Smooth muscle cell (in vitro differentiated cells): ENCODE data around the gene BBS7. TPM values are rescaled to one million over a fixed set of nuclear protein-coding genes. Genes with fewer than 3 reads are reported as not detected.

Source experiments
- DNase-seq: peaks from one replicate; lab custom pipeline; 2025; ENCODE audit not compliant: unreplicated experiment; lab: John Stamatoyannopoulos, UW
- H2AFZ ChIP-seq: fragments of 200-600 bp; sonication (generic); 2 replicates; pipeline ENCODE4 v1.6.0; 2016; ENCODE audit warnings: antibody characterized with exemption, low read depth, mild to moderate bottlenecking
- H3F3A ChIP-seq: fragments of 200-600 bp; sonication (generic); 2 replicates; pipeline ENCODE4 v1.6.0; 2017; ENCODE audit warnings: antibody characterized with exemption, low read depth
- H3K27ac ChIP-seq: fragments of 200-600 bp; sonication (generic); 2 replicates; pipeline ENCODE4 v1.5.1; 2016; ENCODE audit warnings: low read depth, mild to moderate bottlenecking
- H3K27me3 ChIP-seq: fragments of 200-600 bp; sonication (generic); 2 replicates; pipeline ENCODE4 v1.6.1; 2016; ENCODE audit warnings: low read depth, mild to moderate bottlenecking
- H3K36me3 ChIP-seq: fragments of 200-600 bp; sonication (generic); 2 replicates; pipeline ENCODE4 v1.5.1; 2016; ENCODE audit warnings: low read depth
- H3K4me1 ChIP-seq: fragments of 200-600 bp; sonication (generic); 2 replicates; pipeline ENCODE4 v1.5.1; 2016; ENCODE audit warnings: low read depth
- H3K4me2 ChIP-seq: fragments of 200-600 bp; sonication (generic); 2 replicates; pipeline ENCODE4 v1.6.0; 2016; ENCODE audit warnings: mild to moderate bottlenecking
- H3K4me3 ChIP-seq: fragments of 200-600 bp; sonication (generic); 2 replicates; pipeline ENCODE4 v1.5.1; 2016; ENCODE audit warnings: mild to moderate bottlenecking
- H3K79me2 ChIP-seq: fragments of 200-600 bp; sonication (generic); 2 replicates; pipeline ENCODE4 v1.6.0; 2016; ENCODE audit warnings: low read depth, mild to moderate bottlenecking
- H3K9ac ChIP-seq: fragments of 200-600 bp; sonication (generic); 2 replicates; pipeline ENCODE4 v1.6.0; 2016; ENCODE audit warnings: low read depth
- H3K9me3 ChIP-seq: fragments of 200-600 bp; sonication (generic); replicated peaks from 2 replicates; pipeline ENCODE4 v1.5.1; 2016; ENCODE audit warnings: low read depth
- H4K20me1 ChIP-seq: fragments of 200-600 bp; sonication (generic); 2 replicates; pipeline ENCODE4 v1.6.0; 2016; ENCODE audit warnings: low read depth
- WGBS: methylation state at CpG from one replicate; pipeline ENCODE4 v1.1.7; 2016; ENCODE audit warnings: low lambda C conversion rate; 5-methylcytosine and 5-hydroxymethylcytosine counted together
- polyA plus RNA-seq: library from polyadenylated mRNA; unstranded; fragments of >200 nt; fragmentation: Nextera tagmentation; extraction: Ambion mirVana; gene quantifications from 2 replicates; pipeline ENCODE4 v1.2.1, GENCODE V29; 2016
- total RNA-seq: library from RNA; depleted of rRNA; stranded (reverse); fragments of >200 nt; gene quantifications from 2 replicates; pipeline ENCODE4 v1.2.3, GENCODE V29; 2014
- TF ChIP-seq, protein P1 (sequence below): fragments of 200-600 bp; sonication (generic); IDR thresholded peaks from 2 replicates; pipeline ENCODE4 v1.5.1; 2017; ENCODE audit warnings: borderline replicate concordance, mild to moderate bottlenecking, antibody characterized with exemption; ENCODE audit not compliant: insufficient read depth, poor library complexity, severe bottlenecking

The BBS7 gene
- total and polyA plus RNA-seq, 2 experiments from 2014 or later, result 16.7 to 17.7 TPM

DNA sequence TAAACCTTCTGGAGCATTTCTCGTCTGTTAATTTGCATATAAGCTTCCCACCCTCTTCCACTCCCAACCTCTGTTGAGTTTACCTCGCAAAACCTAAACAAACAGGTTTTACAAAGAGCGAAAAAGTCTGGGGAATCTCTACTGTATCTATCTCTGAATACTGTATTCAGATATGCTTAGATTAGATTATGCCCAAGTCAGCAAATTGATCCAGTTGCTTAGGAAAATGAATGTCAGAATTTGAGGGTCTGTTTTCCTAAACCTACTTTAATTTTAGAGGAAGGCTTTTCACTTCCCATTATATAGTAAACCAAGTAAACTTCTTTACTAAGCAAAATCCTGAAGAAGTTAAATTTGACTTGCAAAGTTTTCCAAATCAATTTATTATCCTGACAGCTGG is 53.3 kb downstream of the BBS7 start:
- H3K9me3 ChIP-seq, result no peaks in the 10 kb centered on the region

DNA sequence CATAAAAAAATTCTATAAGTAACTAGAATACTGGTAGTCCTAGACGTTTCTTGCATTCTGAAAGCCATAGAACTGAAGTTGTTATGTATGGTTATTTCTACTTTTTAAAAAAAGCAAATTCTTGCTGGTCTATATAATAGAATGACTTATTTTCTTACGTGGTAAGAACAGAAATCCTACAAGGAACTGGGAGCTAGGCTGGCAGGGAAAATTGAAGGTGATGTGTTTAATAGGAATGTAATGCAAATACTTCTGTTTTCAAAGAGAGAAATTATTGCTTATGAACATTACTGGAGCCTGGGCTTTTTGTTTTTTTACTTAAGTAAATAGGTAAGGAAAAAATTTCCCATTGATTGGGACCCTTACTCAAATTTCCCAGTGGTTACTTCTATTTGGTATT is 55.5 kb downstream of the BBS7 start:
- Histone ChIP-seq H3K27me3 (no peaks in the 10 kb centered on the region), H3K4me3 (no peak overlapping the region), H4K20me1 (no peaks in the 10 kb centered on the region), H3K9ac (no peak overlapping the region), H3K36me3 (peaks cover 14% of the 10 kb centered on the region), H3K4me2 (no peak overlapping the region), H3K9me3 (no peaks in the 10 kb centered on the region), H3K4me1 (no peaks in the 10 kb centered on the region), H2AFZ (no peak overlapping the region), H3K27ac (no peak overlapping the region), H3F3A (no peaks in the 10 kb centered on the region), H3K79me2 (peaks cover 4% of the 10 kb centered on the region)
- 92% methylated on average over 2 of the region's 2 CpGs for WGBS
- no peak for DNase-seq
- TF ChIP-seq, protein P1, sequence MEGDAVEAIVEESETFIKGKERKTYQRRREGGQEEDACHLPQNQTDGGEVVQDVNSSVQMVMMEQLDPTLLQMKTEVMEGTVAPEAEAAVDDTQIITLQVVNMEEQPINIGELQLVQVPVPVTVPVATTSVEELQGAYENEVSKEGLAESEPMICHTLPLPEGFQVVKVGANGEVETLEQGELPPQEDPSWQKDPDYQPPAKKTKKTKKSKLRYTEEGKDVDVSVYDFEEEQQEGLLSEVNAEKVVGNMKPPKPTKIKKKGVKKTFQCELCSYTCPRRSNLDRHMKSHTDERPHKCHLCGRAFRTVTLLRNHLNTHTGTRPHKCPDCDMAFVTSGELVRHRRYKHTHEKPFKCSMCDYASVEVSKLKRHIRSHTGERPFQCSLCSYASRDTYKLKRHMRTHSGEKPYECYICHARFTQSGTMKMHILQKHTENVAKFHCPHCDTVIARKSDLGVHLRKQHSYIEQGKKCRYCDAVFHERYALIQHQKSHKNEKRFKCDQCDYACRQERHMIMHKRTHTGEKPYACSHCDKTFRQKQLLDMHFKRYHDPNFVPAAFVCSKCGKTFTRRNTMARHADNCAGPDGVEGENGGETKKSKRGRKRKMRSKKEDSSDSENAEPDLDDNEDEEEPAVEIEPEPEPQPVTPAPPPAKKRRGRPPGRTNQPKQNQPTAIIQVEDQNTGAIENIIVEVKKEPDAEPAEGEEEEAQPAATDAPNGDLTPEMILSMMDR, result no peak

More for the DNA sequence above, 53.3 kb downstream of the BBS7 start:
- Histone ChIP-seq H3K27me3 (no peaks in the 10 kb centered on the region), H3K4me2 (no peak overlapping the region), H3F3A (no peaks in the 10 kb centered on the region), H4K20me1 (no peaks in the 10 kb centered on the region), H3K27ac (no peak overlapping the region), H3K36me3 (peaks cover 2% of the 10 kb centered on the region), H3K4me1 (peaks cover 12% of the 10 kb centered on the region), H3K4me3 (no peak overlapping the region), H3K79me2 (peaks cover 18% of the 10 kb centered on the region), H3K9ac (no peak overlapping the region), H2AFZ (no peak overlapping the region)
- 89% methylated on average over 3 of the region's 3 CpGs for WGBS
- no peak for DNase-seq
- TF ChIP-seq, protein P1, result no peak

DNA sequence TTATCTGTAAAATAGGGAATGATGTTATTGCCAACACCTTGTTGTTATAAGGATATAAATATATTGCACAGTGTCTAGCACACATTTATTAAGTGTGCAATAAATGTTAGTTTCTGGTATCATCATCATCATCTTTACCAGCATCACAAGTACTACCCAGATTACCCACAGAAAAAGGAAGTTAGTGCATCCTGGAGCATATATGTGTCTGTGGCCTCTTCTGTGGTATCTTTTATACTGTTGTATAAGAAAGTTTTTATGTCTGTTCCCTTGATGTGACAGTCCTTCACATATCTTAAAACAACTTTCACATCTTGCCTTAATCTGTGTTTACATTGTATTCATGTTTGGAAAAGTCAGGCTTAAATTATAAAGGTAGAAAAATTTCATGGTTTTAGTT is 59.2 kb downstream of the BBS7 start:
- Histone ChIP-seq H4K20me1 (no peaks in the 10 kb centered on the region), H3K79me2 (no peaks in the 10 kb centered on the region), H3K4me2 (no peak overlapping the region), H3K4me3 (no peak overlapping the region), H3K27me3 (no peaks in the 10 kb centered on the region), H3K9me3 (no peaks in the 10 kb centered on the region), H3K9ac (no peak overlapping the region), H3F3A (no peaks in the 10 kb centered on the region), H3K4me1 (no peaks in the 10 kb centered on the region), H2AFZ (no peak overlapping the region), H3K36me3 (peaks cover 28% of the 10 kb centered on the region), H3K27ac (no peak overlapping the region)
- DNase-seq, result no peak
- TF ChIP-seq, protein P1, result no peak

DNA sequence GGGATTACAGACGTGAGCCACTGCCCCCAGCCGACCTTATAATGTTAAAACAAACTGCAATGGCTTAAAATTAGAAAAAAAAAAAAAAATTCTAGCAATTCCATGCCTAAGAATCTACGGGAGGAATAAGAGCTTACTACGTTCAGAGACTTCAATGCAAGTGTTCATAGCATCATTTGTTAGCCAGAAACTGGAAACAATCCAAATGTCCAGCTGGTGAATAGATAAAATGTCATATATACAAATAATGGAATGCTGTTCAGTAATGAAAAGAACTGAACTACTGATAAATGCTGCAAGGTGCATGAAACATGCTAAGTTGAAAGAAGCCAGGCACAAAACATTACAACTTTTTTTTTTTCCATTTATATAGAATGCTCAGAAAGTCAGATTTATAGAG is 63.9 kb downstream of the BBS7 start:
- DNase-seq, result no peak
- H3K27ac ChIP-seq, result no peak overlapping the region
- no peak overlapping the region for H2AFZ ChIP-seq
- H3K4me1 ChIP-seq, result peaks cover 7% of the 10 kb centered on the region
- no peak overlapping the region for H3K9ac ChIP-seq
- 94% methylated on average over 4 of the region's 4 CpGs for whole genome bisulfite sequencing
- TF ChIP-seq, protein P1, result no peak
- no peaks in the 10 kb centered on the region for H3K9me3 ChIP-seq
- no peaks in the 10 kb centered on the region for H3F3A ChIP-seq
- peaks cover 40% of the 10 kb centered on the region for H3K36me3 ChIP-seq
- no peaks in the 10 kb centered on the region for H4K20me1 ChIP-seq
- no peaks in the 10 kb centered on the region for H3K27me3 ChIP-seq
- no peak overlapping the region for H3K4me2 ChIP-seq
- no peak overlapping the region for H3K4me3 ChIP-seq
- H3K79me2 ChIP-seq, result peaks cover 13% of the 10 kb centered on the region
